H9 (cell line): Measurements from ENCODE around the gene RFWD3. TPM values are rescaled to one million over a fixed set of nuclear protein-coding genes. Genes with fewer than 3 reads are reported as not detected.

Source experiments
- DNase-seq: peaks from one replicate; pipeline ENCODE4 v3.0.0-alpha.2; 2017
- H2AFZ ChIP-seq: one replicate; pipeline ENCODE4 v1.6.1; 2013; ENCODE audit warnings: mild to moderate bottlenecking, low read length, control low read depth, moderate library complexity
- H2AK5ac ChIP-seq: 2 replicates; pipeline ENCODE4 v1.6.1; 2013; ENCODE audit warnings: low read length, control low read depth, mixed read lengths; ENCODE audit not compliant: insufficient read length
- H2BK120ac ChIP-seq: one replicate; pipeline ENCODE4 v1.6.1; 2013; ENCODE audit warnings: low read depth, mild to moderate bottlenecking, low read length, control low read depth, inconsistent platforms; ENCODE audit not compliant: poor library complexity, severe bottlenecking
- H2BK12ac ChIP-seq: 2 replicates; pipeline ENCODE4 v1.6.1; 2013; ENCODE audit warnings: low read length, control low read depth, mixed read lengths, low read depth; ENCODE audit not compliant: insufficient read length
- H2BK15ac ChIP-seq: 2 replicates; pipeline ENCODE4 v1.6.1; 2013; ENCODE audit warnings: low read depth, low read length, control low read depth
- H2BK20ac ChIP-seq: one replicate; pipeline ENCODE4 v1.6.1; 2013; ENCODE audit warnings: low read depth, mild to moderate bottlenecking, low read length, control low read depth, inconsistent platforms; ENCODE audit not compliant: poor library complexity, severe bottlenecking
- H2BK5ac ChIP-seq: 2 replicates; pipeline ENCODE4 v1.6.1; 2013; ENCODE audit warnings: low read length, control low read depth, mixed read lengths; ENCODE audit not compliant: insufficient read length
- H3K14ac ChIP-seq: 2 replicates; pipeline ENCODE4 v1.6.1; 2013; ENCODE audit warnings: low read length, control low read depth; ENCODE audit not compliant: insufficient read depth
- H3K18ac ChIP-seq: 2 replicates; pipeline ENCODE4 v1.6.1; 2013; ENCODE audit warnings: low read depth, mild to moderate bottlenecking, mixed read lengths, low read length, control low read depth; ENCODE audit not compliant: insufficient read length
- H3K23ac ChIP-seq: 2 replicates; pipeline ENCODE4 v1.6.1; 2013; ENCODE audit warnings: low read length, control low read depth, mixed read lengths, low read depth; ENCODE audit not compliant: insufficient read length
- H3K23me2 ChIP-seq: 2 replicates; pipeline ENCODE4 v1.6.1; 2013; ENCODE audit warnings: low read depth, mild to moderate bottlenecking, mixed read lengths, low read length, control low read depth; ENCODE audit not compliant: insufficient read length, poor library complexity, severe bottlenecking
- H3K27ac ChIP-seq: 2 replicates; pipeline ENCODE4 v1.5.1; 2013; ENCODE audit warnings: low read length, control low read depth, mixed read lengths, low read depth; ENCODE audit not compliant: insufficient read length
- H3K27me3 ChIP-seq: 2 replicates; pipeline ENCODE4 v1.6.1; 2013; ENCODE audit warnings: low read length, control low read depth, inconsistent platforms; ENCODE audit not compliant: insufficient read depth
- H3K4ac ChIP-seq: 2 replicates; pipeline ENCODE4 v1.6.1; 2013; ENCODE audit warnings: low read depth, mild to moderate bottlenecking, control low read depth, inconsistent platforms, low read length, moderate library complexity
- H3K4me1 ChIP-seq: 2 replicates; pipeline ENCODE4 v1.6.1; 2013; ENCODE audit warnings: low read length, control low read depth, inconsistent platforms; ENCODE audit not compliant: insufficient read depth
- H3K4me2 ChIP-seq: 2 replicates; pipeline ENCODE4 v1.6.1; 2013; ENCODE audit warnings: low read length, control low read depth, mixed read lengths; ENCODE audit not compliant: insufficient read length, insufficient read depth
- H3K56ac ChIP-seq: 2 replicates; pipeline ENCODE4 v1.6.1; 2013; ENCODE audit warnings: low read depth, mild to moderate bottlenecking, mixed read lengths, low read length, control low read depth; ENCODE audit not compliant: insufficient read length
- H3K79me1 ChIP-seq: 2 replicates; pipeline ENCODE4 v1.6.1; 2013; ENCODE audit warnings: low read depth, mild to moderate bottlenecking, moderate library complexity, low read length, control low read depth, inconsistent platforms; ENCODE audit not compliant: insufficient read depth, poor library complexity, severe bottlenecking
- H3K79me2 ChIP-seq: 2 replicates; pipeline ENCODE4 v1.6.1; 2013; ENCODE audit warnings: low read length, control low read depth, inconsistent platforms; ENCODE audit not compliant: insufficient read depth
- H3K9ac ChIP-seq: 2 replicates; pipeline ENCODE4 v1.6.1; 2013; ENCODE audit warnings: low read length, control low read depth, mixed read lengths; ENCODE audit not compliant: insufficient read length; ENCODE audit errors: extremely low read depth
- H3K9me3 ChIP-seq: one replicate; pipeline ENCODE4 v1.6.1; 2013; ENCODE audit warnings: low read depth, low read length, inconsistent platforms; ENCODE audit not compliant: control insufficient read depth
- H3T11ph ChIP-seq: one replicate; pipeline ENCODE4 v1.6.1; 2013; ENCODE audit warnings: mild to moderate bottlenecking, low read length, control low read depth, inconsistent platforms
- H4K20me1 ChIP-seq: one replicate; pipeline ENCODE4 v1.6.1; 2013; ENCODE audit not compliant: control insufficient read depth, insufficient read length, insufficient read depth
- H4K5ac ChIP-seq: 2 replicates; pipeline ENCODE4 v1.6.1; 2013; ENCODE audit warnings: low read depth, mild to moderate bottlenecking, mixed read lengths, low read length, control low read depth; ENCODE audit not compliant: insufficient read length
- H4K8ac ChIP-seq: replicated peaks from 2 replicates; pipeline ENCODE4 v1.6.1; 2013; ENCODE audit warnings: low read length, control low read depth, mixed read lengths, low read depth; ENCODE audit not compliant: insufficient read length
- H4K91ac ChIP-seq: 2 replicates; pipeline ENCODE4 v1.6.1; 2013; ENCODE audit warnings: low read depth, mild to moderate bottlenecking, moderate library complexity, mixed read lengths, low read length, control low read depth; ENCODE audit not compliant: insufficient read length
- H3K27ac Mint-ChIP-seq, 3 experiments: 2 replicates in 2 of 3; 3 replicates in 1 of 3; pipeline ENCODE4 v1.8.0; 2020 to 2021; ENCODE audit warnings: mixed read lengths in 3 of 3, mild to moderate bottlenecking in 1 of 3, moderate library complexity in 1 of 3
- H3K27me3 Mint-ChIP-seq: 2 replicates; pipeline ENCODE4 v1.8.0; 2021; ENCODE audit warnings: low read depth, mild to moderate bottlenecking, moderate library complexity, mixed read lengths
- H3K36me3 Mint-ChIP-seq, 3 experiments: 2 replicates in 2 of 3; 3 replicates in 1 of 3; pipeline ENCODE4 v1.8.0; 2020 to 2021; ENCODE audit warnings: low read depth in 3 of 3, mixed read lengths in 3 of 3; ENCODE audit not compliant: insufficient read depth in 1 of 3
- H3K4me1 Mint-ChIP-seq, 2 experiments: 2 replicates each; pipeline ENCODE4 v1.8.0; 2020; ENCODE audit warnings: mixed read lengths in 2 of 2
- H3K4me3 Mint-ChIP-seq, 2 experiments: 2 replicates in 1 of 2; 3 replicates in 1 of 2; pipeline ENCODE4 v1.8.0; 2020 to 2021; ENCODE audit warnings: mild to moderate bottlenecking in 2 of 2, mixed read lengths in 2 of 2, moderate library complexity in 1 of 2
- H3K9me3 Mint-ChIP-seq, 2 experiments: 2 replicates in 1 of 2; 3 replicates in 1 of 2; pipeline ENCODE4 v1.8.0; 2020; ENCODE audit warnings: mild to moderate bottlenecking in 2 of 2, mixed read lengths in 2 of 2, moderate library complexity in 1 of 2
- WGBS: extraction: QIAGEN DNeasy Blood & Tissue Kit; methylation state at CpG from one replicate; pipeline ENCODE4 v1.1.7; 2013; ENCODE audit warnings: missing lambda C conversion rate, low lambda C conversion rate, mixed read lengths; ENCODE audit not compliant: insufficient read length; ENCODE audit errors: extremely low coverage; 5-methylcytosine and 5-hydroxymethylcytosine counted together
- total RNA-seq: library from RNA; stranded (reverse); gene quantifications from 2 replicates; pipeline ENCODE4 v1.2.1, GENCODE V29; 2021
- TF ChIP-seq, protein P1 (sequence below): fragments of 200-600 bp; sonication (generic); conservative IDR thresholded peaks from 3 replicates; pipeline ENCODE4 v1.8.0; 2021; ENCODE audit warnings: antibody characterized with exemption, mild to moderate bottlenecking

Gene RFWD3
- total RNA-seq, 1 experiment from 2014 or later = 114 TPM

DNA sequence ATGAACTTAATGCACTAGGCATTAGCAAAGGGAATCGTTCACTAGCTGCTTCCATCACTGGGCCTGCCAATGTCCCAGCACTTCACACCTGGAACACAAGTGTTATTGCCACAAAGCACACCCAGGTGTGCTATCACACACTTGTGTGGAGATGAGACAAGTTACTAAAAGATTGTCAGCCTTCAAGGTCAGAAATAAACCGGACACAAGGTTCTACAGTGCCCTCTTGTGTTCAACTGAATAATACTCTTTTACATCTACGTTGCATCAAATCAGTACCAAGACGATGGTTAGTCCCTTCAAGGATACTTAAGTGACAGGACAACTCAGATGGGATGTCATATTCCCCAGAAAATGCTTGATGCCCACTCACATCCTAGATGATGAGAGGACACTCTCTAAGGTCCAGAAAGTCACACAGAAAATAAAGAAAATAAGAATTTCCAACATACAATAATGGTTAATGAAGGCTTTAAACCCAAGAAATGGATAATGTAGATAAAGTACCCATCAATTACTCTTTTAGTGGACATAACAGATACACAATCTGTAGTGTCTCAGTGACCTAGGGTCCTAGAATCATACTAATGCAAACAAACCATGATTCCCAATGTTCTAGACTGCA is 43.4 kb downstream of the RFWD3 start:
- Histone ChIP-seq H3K9me3 (no peaks in the 10 kb centered on the region), H3K18ac (no peak overlapping the region), H2BK15ac (no peak overlapping the region), H3K23ac (no peak overlapping the region), H2AK5ac (no peak overlapping the region), H2AFZ (no peak overlapping the region), H4K91ac (no peak overlapping the region), H2BK120ac (no peak overlapping the region), H2BK12ac (no peak overlapping the region), H3K14ac (no peak overlapping the region), H3K23me2 (no peaks in the 10 kb centered on the region), H3K4ac (no peak overlapping the region), H3K56ac (no peak overlapping the region), H3K79me1 (no peaks in the 10 kb centered on the region), H2BK5ac (no peak overlapping the region), H3K4me2 (no peak overlapping the region), H4K8ac (no peak overlapping the region), H3K27ac (no peak overlapping the region), H3K27me3 (no peaks in the 10 kb centered on the region), H3T11ph (no peak overlapping the region), H4K5ac (no peak overlapping the region), H3K79me2 (0 out of 2 replicates have a peak, but pooled peaks cover 3% of the 10 kb centered on the region), H2BK20ac (no peak overlapping the region), H3K4me1 (no peaks in the 10 kb centered on the region), H3K9ac (no peak overlapping the region), H4K20me1 (no peaks in the 10 kb centered on the region)
- H3K27ac Mint-ChIP-seq = peak overlapping the region in 2 of 3 experiments; percentile 88 to 91; a peak in 4 of 7 replicates
- no peaks in the 10 kb centered on the region for H3K27me3 Mint-ChIP-seq
- H3K4me1 Mint-ChIP-seq = peaks cover 14 to 18% of the 10 kb centered on the region in 2 experiments
- TF ChIP-seq, protein P1, sequence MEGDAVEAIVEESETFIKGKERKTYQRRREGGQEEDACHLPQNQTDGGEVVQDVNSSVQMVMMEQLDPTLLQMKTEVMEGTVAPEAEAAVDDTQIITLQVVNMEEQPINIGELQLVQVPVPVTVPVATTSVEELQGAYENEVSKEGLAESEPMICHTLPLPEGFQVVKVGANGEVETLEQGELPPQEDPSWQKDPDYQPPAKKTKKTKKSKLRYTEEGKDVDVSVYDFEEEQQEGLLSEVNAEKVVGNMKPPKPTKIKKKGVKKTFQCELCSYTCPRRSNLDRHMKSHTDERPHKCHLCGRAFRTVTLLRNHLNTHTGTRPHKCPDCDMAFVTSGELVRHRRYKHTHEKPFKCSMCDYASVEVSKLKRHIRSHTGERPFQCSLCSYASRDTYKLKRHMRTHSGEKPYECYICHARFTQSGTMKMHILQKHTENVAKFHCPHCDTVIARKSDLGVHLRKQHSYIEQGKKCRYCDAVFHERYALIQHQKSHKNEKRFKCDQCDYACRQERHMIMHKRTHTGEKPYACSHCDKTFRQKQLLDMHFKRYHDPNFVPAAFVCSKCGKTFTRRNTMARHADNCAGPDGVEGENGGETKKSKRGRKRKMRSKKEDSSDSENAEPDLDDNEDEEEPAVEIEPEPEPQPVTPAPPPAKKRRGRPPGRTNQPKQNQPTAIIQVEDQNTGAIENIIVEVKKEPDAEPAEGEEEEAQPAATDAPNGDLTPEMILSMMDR = peak; percentile 69
- DNase-seq = no peak
- H3K36me3 Mint-ChIP-seq = peaks cover 44 to 87% (median 80%) of the 10 kb centered on the region in 3 experiments
- H3K9me3 Mint-ChIP-seq = no peaks in the 10 kb centered on the region
- WGBS = no CpG with 5 or more reads among the region's 4 CpGs
- peak overlapping the region in 1 of 2 experiments; percentile 10; a peak in 1 of 5 replicates for H3K4me3 Mint-ChIP-seq
